Bronchial epithelial cell (primary cell): ENCODE measurements around the gene TDRD7. TPM values are rescaled to one million over a fixed set of nuclear protein-coding genes. Genes with fewer than 3 reads are reported as not detected.
A peak's percentile ranks its signal among the peaks of the same experiment; 100 is the strongest.

Source experiments
- DNase-seq: peaks from one replicate; pipeline ENCODE4 v3.0.0-alpha.2; 2010; ENCODE audit warnings: low read depth
- FAIRE-seq: peaks from 2 replicates; lab custom pipeline; 2011; peaks lifted over from hg19 to GRCh38; lab: Jason Lieb, UNC
- H3K27me3 ChIP-seq: 2 replicates; pipeline ENCODE4 v1.5.1; 2011; ENCODE audit warnings: low read length; ENCODE audit not compliant: control insufficient read depth, insufficient read depth
- H3K36me3 ChIP-seq: 2 replicates; pipeline ENCODE4 v1.5.1; 2011; ENCODE audit warnings: low read length; ENCODE audit not compliant: control insufficient read depth, insufficient read depth
- H3K4me3 ChIP-seq: 2 replicates; pipeline ENCODE4 v1.5.1; 2011; ENCODE audit warnings: mild to moderate bottlenecking, low read depth, low read length, control low read depth
- total RNA-seq: library from RNA; depleted of rRNA; stranded (reverse); fragments of >200 nt; gene quantifications from 2 replicates; pipeline ENCODE4 v1.2.1, GENCODE V29; 2014
- TF ChIP-seq, protein P1 (sequence below): IDR thresholded peaks from 2 replicates; pipeline ENCODE4 v1.5.1; 2011; ENCODE audit warnings: mild to moderate bottlenecking, moderate library complexity, low read length, control low read depth, inconsistent platforms; ENCODE audit not compliant: insufficient read depth, severe bottlenecking

The TDRD7 gene
- total RNA-seq, 1 donor from 2014 or later, result 1.8 TPM

- H3K36me3 ChIP-seq, result no peaks in the 10 kb centered on the region
- H3K27me3 ChIP-seq, result peaks cover 2% of the 10 kb centered on the region
- TF ChIP-seq, protein P1, sequence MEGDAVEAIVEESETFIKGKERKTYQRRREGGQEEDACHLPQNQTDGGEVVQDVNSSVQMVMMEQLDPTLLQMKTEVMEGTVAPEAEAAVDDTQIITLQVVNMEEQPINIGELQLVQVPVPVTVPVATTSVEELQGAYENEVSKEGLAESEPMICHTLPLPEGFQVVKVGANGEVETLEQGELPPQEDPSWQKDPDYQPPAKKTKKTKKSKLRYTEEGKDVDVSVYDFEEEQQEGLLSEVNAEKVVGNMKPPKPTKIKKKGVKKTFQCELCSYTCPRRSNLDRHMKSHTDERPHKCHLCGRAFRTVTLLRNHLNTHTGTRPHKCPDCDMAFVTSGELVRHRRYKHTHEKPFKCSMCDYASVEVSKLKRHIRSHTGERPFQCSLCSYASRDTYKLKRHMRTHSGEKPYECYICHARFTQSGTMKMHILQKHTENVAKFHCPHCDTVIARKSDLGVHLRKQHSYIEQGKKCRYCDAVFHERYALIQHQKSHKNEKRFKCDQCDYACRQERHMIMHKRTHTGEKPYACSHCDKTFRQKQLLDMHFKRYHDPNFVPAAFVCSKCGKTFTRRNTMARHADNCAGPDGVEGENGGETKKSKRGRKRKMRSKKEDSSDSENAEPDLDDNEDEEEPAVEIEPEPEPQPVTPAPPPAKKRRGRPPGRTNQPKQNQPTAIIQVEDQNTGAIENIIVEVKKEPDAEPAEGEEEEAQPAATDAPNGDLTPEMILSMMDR, result no peak
- no peak for FAIRE-seq
- no peak for DNase-seq
- H3K4me3 ChIP-seq, result no peak overlapping the region
These were observed 22.6 kb upstream of the TDRD7 start for GRCh38 chr9:97389249-97389648.

DNA sequence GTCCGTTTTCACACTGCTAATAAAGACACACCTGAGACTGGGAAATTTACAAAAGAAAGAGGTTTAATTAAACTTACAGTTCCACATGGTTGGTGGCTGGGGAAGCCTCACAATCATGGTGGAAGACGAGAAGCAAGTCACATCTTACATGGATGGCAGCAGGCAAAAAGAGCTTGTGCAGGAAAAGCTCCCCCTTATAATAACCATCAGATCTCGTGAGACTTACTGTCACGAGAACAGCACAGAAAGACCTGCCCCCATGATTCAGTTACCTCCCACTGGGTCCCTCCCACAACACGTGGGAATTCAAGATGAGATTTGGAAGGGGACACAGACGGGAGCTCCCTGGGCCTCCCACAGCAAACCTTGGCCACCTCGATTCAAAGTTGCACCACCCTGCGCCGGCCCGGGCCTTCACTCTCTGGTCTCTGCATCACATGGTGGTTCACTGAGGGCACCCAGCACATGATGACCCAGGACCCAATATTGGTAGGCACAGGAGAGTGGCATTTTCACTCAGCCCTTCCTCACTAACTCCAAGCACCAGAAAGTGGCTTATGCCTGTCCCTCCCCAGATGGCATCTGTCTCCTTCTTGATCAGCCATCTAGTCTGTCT, 21.0 kb upstream of the TDRD7 start:
- H3K4me3 ChIP-seq, result no peak overlapping the region
- peaks cover 2% of the 10 kb centered on the region for H3K27me3 ChIP-seq
- TF ChIP-seq, protein P1, result no peak
- FAIRE-seq (no peak), DNase-seq (no peak)
- H3K36me3 ChIP-seq, result no peaks in the 10 kb centered on the region

GRCh38 chr9:97394881-97395280, 17.0 kb upstream of the TDRD7 start:
- no peak for DNase-seq
- TF ChIP-seq, protein P1, result no peak
- peaks cover 2% of the 10 kb centered on the region for H3K27me3 ChIP-seq
- no peak overlapping the region for H3K4me3 ChIP-seq
- FAIRE-seq, result no peak
- no peaks in the 10 kb centered on the region for H3K36me3 ChIP-seq

DNA sequence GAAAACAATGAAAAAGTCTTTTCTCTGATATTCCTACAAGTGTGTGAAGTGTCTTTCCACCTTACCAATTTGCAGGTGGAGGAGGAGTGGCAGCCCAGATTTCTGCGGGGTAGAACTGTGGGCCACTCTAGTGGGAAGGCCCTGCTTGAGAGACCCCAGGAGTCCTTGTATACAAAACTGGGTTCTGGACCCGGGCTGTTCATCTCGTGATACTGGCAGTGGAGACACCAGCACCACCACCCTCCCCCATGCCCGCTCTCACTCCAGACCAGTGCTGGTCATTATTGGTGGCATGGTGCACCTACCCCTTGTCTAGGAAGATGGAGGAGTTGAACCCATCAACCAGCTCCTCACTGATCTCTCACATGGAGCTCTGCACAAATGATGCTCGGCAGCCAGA, 16.2 kb upstream of the TDRD7 start:
- FAIRE-seq, result no peak
- peaks cover 2% of the 10 kb centered on the region for H3K27me3 ChIP-seq
- TF ChIP-seq, protein P1, result no peak
- no peaks in the 10 kb centered on the region for H3K36me3 ChIP-seq
- no peak for DNase-seq
- no peak overlapping the region for H3K4me3 ChIP-seq

DNA sequence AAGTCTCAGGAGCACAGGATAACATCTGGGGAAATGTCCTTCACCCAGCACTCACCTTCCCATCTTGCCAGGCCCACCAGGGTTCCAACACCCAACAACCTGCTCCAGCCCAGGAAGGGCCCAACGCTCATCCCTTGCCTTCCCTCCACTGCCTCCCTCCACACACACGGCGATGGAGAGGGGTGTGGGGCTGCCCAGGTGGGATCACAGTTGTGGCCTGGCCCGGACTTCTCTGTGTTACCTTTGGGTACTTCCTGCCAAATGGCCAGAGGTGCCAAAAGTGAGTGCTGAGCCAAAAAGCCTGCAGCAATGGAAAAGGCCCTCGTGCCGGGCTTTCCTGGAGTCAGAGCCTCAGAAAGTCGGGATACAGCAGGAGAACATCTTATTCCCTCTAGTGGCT, 15.6 kb upstream of the TDRD7 start:
- no peak for FAIRE-seq
- Histone ChIP-seq H3K27me3 (peaks cover 2% of the 10 kb centered on the region), H3K36me3 (no peaks in the 10 kb centered on the region), H3K4me3 (no peak overlapping the region)
- no peak for DNase-seq
- TF ChIP-seq, protein P1, result no peak

GRCh38 chr9:97397220-97397619, 14.7 kb upstream of the TDRD7 start:
- Histone ChIP-seq H3K4me3 (no peak overlapping the region), H3K36me3 (no peaks in the 10 kb centered on the region), H3K27me3 (peaks cover 2% of the 10 kb centered on the region)
- FAIRE-seq (no peak), DNase-seq (peak; percentile 22)
- TF ChIP-seq, protein P1, result no peak
